ENCODE measurements around the gene MYBPH.

Gene MYBPH

DNA sequence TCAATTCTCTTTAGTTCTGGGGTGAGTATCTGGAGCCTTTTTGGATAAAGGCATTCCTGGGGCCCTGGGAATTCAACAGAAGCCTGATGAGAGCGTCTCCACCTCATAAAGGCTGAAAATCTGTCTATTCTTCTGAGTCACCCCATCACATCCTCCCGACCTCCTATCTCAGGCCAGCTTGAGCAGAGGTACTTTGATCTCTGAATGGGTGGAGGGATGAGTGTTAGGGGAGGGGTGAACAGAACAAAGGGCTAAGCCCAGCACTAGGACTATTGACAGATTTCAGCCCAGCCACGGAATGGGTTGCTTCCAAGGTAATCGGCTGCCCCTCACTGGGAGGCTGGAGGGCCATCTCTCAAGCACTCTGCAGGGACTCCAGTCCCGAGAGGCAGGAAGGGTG lies 2.5 kb upstream of the MYBPH start:
- DNase-seq: no peak

- DNase-seq: no peak
Observed at GRCh38 chr1:203177470-203178039, 1.9 kb upstream of the MYBPH start.

DNA sequence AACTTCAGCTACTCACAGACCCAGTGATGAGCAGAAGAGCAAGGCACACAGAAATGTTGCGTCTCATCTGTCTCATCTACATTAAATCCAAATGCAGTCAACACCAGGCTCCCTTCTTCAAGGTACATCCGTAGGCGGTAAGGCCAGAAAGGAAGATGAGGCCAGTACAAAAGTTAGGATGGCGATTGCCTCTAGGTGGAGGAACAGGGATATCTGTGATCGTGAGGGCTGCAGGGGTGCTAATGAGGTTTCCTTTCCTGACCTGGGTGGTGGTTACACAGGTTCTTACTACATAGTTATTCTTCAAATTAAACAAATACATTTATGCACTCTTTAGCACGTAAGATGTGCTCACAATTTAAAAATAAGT lies 1.4 kb upstream of the MYBPH start:
- no peak for DNase-seq

- DNase-seq: no peak
Observed at GRCh38 chr1:203176273-203177035, 828 bp upstream of the MYBPH start.

DNA sequence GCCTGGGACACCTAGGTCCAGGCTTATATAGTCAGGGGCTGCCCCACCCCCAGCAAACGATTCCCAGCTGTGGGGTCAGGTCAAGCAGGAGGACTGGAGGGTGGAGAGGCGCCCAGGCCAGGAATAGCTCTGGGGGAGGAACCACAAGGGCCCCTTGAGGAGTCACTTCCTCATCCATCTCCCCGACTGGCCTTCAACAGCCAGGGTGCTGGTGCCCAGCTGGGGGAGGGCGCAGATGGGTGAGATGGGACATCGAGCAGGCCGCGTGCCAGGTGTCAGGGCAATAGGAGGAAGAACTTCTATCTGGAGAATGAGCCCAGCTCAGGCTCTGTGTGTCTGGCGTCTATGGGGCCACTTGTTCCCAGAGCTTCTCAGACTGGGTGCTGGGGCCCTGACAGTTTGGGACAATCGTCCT lies 208 bp upstream of the MYBPH start:
- DNase-seq: no peak

GRCh38 chr1:203174324-203174985 lies 1.2 kb downstream of the MYBPH start:
- DNase-seq: no peak

DNA sequence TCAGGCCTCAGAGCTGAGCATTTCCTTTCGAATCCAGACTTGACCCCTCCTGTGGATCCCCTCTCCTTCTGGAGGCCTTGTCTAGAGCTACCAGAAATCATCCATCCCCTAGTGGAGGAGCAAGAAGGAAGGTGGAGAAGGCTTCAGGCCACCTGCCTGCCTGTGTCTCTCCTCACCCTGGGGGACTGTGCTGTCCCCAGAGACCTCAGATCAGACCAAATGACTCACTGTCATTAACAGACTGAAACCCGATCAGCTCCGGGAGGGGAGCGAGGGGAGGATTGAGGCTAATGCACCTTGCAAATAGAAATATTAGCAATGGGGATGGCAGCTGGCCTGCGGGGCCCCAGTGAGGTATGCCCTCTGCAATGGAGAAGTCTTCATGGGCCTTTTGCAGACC lies 2.1 kb downstream of the MYBPH start:
- no peak for DNase-seq

- no peak for DNase-seq
Observed at GRCh38 chr1:203173011-203173555, 2.5 kb downstream of the MYBPH start.

DNA sequence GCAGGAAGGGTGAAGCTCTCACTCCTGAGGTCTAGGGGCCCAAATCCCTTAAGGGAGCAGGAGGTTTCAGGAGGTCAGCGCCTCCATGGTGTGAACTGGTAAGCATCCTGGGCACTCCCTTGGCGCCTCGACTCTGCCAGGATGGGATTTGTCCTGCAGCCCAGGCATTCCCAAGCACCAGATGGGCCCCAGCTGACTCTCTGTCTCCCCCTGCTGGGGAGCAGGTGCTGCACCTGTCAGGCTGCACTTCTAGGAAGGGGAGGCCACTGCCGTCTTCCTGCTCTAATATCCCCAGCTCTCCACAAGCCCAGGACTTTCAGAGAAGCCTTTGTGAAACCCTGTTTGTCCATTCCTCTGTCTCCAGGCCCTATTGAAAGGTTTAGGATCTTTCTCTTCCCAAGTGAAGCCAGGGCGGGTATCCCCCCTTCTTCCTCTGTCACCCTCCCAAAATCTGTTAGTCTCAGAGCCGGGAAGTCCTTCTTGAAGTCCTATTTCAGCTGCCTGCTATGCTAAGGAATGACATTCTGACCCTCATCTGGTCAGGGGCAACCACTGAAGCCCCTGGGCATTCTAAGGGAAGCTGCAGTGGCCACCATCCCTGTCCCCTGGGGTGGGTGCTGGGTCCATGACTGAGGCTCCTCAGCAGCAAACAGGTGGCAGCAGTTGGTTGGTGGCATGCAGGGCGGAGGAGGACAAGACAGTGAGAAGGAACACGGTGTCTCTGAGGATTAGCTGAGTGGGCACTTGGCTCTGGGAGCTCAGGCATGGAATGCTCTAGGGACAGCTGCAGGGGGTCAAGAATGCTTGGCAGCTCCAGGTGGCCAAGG lies 3.2 kb downstream of the MYBPH start:
- peak in 2 of 5 experiments; percentile 21 to 30 for DNase-seq

DNA sequence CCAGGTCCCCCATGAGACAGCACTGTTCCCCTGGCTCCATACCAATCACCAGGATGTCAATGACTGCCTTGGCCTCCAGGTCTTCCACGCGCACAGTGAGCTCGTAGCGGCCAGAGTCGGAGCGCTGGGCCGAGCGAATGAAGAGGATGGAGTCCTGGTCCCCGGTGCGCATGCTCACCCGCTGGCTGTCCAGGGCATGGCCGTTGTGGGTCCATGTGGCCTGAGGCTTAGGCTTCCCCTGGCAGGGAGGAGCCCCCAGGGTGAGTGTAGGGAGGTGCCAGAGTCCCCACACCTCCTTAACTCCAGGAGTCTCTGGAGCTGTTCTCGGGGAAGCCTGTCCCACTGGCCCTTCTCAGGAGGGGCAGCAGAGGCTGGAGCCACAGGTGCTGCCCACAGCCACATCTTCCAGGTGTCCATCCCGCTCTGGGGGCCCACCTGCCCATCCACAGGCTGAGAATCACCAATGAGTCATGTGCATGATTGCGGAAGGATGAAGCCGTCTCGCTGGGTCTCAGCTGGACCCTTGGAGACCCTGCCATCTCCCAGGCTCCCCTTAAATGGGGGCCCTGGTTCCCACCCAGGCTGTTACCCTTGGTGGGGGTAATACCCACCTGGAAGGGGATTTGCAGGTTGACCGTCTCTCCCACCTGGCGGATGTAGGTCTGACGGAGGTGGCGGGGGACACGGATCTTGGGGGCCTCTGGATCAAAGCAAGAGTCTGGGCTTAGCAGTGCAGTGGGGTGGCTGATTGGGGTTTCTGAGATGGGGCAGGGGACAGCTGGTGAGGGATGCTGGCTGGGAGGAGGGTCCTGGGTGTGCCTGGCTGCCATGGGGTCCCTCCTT lies 4.1 kb downstream of the MYBPH start:
- no peak for DNase-seq

- DNase-seq: no peak
Observed at GRCh38 chr1:203170625-203171330, 4.8 kb downstream of the MYBPH start.

- no peak for DNase-seq
Observed at GRCh38 chr1:203169770-203170520, 5.7 kb downstream of the MYBPH start.

DNA sequence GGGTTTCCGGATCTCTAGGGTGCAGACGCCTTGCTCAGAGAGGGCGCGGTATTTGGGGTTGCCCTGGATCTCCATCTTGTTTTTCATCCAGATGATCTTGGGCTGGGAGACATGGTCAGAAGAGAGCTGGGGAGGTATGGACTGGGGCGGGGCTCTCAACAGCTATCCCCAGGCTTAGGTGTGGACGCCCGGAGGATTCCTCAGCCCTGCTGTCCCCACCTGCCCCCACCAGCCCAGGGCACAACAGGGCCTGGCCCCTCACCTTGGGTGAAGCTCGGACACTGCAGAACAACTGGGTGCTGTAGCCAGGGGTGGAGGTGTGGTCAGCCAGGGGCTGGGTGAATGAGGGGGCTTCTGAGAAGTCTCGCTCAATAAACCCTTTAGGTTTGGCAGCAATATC lies 6.6 kb downstream of the MYBPH start:
- DNase-seq: no peak

DNA sequence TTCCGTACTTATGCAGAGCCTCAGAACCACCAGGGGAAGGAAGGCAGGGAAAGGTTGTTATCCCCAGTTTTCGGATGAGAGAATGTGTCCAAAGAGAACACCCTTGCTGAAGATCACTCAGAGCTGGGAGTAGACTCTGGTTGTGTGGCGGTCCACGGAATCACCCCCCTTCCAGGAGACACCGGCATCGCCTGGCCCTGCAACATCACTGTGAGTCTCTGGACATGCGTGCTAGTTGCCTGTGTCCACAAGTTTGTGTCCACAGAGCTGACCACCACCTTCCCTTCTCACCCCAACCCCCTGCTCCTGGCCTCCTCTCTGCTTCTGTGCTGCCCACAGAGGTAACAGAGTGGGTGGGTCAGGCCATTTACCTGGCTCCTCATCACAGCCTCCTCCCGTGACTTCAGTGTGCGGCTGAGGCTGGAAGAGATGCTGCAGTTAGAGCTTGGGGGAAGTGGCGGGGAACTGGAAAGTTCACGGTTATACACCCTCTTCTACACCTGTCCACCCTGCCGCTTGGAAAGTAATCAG lies 7.3 kb downstream of the MYBPH start:
- no peak for DNase-seq

DNA sequence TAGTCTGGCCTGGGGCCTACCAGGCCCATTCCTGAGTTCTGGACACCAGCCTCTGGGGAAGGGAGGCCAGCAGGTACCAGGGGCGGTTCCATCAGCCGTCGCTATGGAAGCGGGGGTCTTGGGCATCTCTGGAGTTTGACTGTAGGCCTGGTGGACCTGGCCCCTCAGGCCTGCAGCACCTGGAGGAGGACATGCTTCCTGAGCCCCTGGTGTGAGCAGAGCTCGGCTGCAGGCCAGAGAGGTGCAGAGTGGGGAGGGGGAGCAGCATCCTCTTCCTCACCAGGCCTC lies 7.8 kb downstream of the MYBPH start:
- no peak for DNase-seq

DNA sequence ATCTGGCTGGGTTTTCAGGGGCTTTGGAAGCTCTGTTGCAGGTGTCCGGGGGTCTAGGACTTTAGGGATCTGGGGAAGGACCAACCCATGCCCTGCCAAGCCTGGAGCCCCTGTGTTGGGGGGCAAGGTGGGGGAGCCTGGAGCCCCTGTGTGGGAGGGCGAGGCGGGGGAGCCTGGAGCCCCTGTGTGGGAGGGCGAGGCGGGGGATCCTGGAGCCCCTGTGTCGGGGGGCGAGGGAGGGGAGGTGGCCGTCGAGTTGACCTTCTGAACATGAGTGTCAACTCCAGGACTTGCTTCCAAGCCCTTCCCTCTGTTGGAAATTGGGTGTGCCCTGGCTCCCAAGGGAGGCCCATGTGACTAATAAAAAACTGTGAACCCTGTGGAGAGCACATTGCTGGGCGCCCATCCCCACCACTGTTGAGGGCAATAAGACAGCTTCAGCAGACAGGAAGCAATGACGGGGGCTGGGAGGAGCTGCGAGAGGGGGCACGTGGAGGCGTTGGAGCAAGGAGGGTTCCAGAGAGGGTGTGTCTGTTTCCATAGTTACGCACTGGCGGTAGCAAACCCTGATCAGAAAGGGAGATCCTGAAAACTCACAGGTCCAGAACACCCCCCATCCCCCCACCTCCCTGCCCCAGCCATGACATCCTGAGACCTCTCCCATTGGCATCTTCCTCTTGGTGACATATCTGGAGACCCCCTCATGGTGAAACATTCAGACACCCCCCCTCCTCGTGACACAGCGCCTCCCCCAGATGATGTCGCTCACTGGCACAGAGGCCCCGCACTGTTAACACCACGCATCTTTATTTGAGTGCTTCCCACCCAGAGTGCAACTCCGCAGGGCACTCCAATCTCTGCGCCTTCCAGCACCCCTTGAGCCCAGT lies 8.4 kb downstream of the MYBPH start:
- DNase-seq: peak in 1 of 5 experiments; percentile 4

GRCh38 chr1:203166192-203166940 lies 9.3 kb downstream of the MYBPH start:
- peak in 1 of 5 experiments; percentile 11 for DNase-seq

- DNase-seq: no peak
Observed at GRCh38 chr1:203165800-203166161, 9.8 kb downstream of the MYBPH start.
